Psoas muscle (tissue), 8 donors: Measurements from ENCODE around the gene M6PR. TPM values are rescaled to one million over a fixed set of nuclear protein-coding genes. Genes with fewer than 3 reads are reported as not detected.
"Not testable (repeated sequence)": the region's sequence is repeated elsewhere in the genome, so short reads cannot be mapped to it uniquely, and the experiment has no call there.

Experiments
- ATAC-seq, 4 donors: fragments of 200-7000 bp; cut with Tn5 transposase; one replicate each; pipeline ENCODE4 v1.9.1; 2020; ENCODE audit warnings: moderate library complexity in 3 of 4, mild to moderate bottlenecking in 2 of 4
- DNase-seq, 2 donors: peaks; one replicate each; pipeline ENCODE4 v3.0.0-alpha.2; 2020
- H3K27ac ChIP-seq: fragments of 200-600 bp; one replicate; pipeline ENCODE4 v1.8.0; 2022
- H3K27me3 ChIP-seq, 3 donors: fragments of 200-600 bp in 1 of 3; one replicate each; pipeline versions ENCODE4 v1.6.1 to v1.8.0; 2013 to 2022; ENCODE audit warnings: low read length in 2 of 3, mild to moderate bottlenecking in 2 of 3, moderate library complexity in 1 of 3; ENCODE audit not compliant: insufficient read depth in 3 of 3
- H3K36me3 ChIP-seq, 2 donors: fragments of 200-600 bp in 1 of 2; one replicate each; pipeline versions ENCODE4 v1.6.1 to v1.8.0; 2013 to 2022; ENCODE audit warnings: low read depth in 1 of 2, mild to moderate bottlenecking in 1 of 2, moderate library complexity in 1 of 2; ENCODE audit not compliant: insufficient read depth in 1 of 2
- H3K4me1 ChIP-seq: fragments of 200-600 bp; one replicate; pipeline ENCODE4 v1.8.0; 2022
- H3K4me3 ChIP-seq: fragments of 200-600 bp; one replicate; pipeline ENCODE4 v1.8.0; 2022; ENCODE audit warnings: mild to moderate bottlenecking
- H3K9me3 ChIP-seq: fragments of 200-600 bp; one replicate; pipeline ENCODE4 v1.8.0; 2022
- CTCF ChIP-seq: fragments of 200-600 bp; IDR thresholded peaks from one replicate; pipeline ENCODE4 v1.8.0; 2022; ENCODE audit warnings: antibody characterized with exemption
- WGBS, 3 donors: extraction: QIAGEN DNeasy Blood & Tissue Kit; methylation state at CpG; one replicate each; pipeline versions ENCODE4 v1.1.6 to v1.1.7; 2013; 5-methylcytosine and 5-hydroxymethylcytosine counted together
- intact Hi-C, 2 donors: fragments of 100-400 bp; cut with DNase I; formaldehyde crosslinking; loops; one replicate each; pipeline versions ENCODE4 v1.11.0 to v1.14.2; 2022
- polyA plus RNA-seq, 3 donors: library from polyadenylated mRNA; stranded (reverse); fragments of 200-250 nt; gene quantifications; one replicate each; pipeline ENCODE4 v1.2.3, GENCODE V29; 2013
- total RNA-seq, 4 donors: library from RNA; stranded (reverse); fragmentation: NEBNext Ultra II Directional in 2 of 4; extraction: Animal tissue kit (Norgen Biotek cat#: 25700) in 2 of 4; gene quantifications; one replicate each; pipeline versions ENCODE4 v1.2.1 to v1.2.4, GENCODE V29; 2021 to 2023
- donor health status: healthy with polysubstance abuse.
- donor health status: DM: no; HTN: no; CAD: no; lungs with moderate emphysema.
- donor health status: Bipolar disorder and iron deficiency.
- donor health status: healthy.
- donor health status: DM: yes; HTN: yes; CAD: no.
- donor health status: DM: no; HTN: no; CAD: no.
- donor health status: DM: no; HTN: no; CAD: no.
- donor health status: DM: yes; HTN: yes; CAD: no.

Gene M6PR
- total and polyA plus RNA-seq, 7 donors: 45.0 to 102 (median 63.2) TPM

GRCh38 chr12:8922544-8922943 lies 26.9 kb downstream of the M6PR start:
- no peaks in the 10 kb centered on the region for H3K9me3 ChIP-seq
- intact Hi-C loops: no loop called here
- no peak for TF ChIP-seq CTCF
- WGBS, 3 donors: 95 to 100% (median 95%) methylated on average over 5 of the region's 5 CpGs
- no peaks in the 10 kb centered on the region for H3K4me1 ChIP-seq
- ATAC-seq (no peak), DNase-seq (no peak)
- no peaks in the 10 kb centered on the region for H3K27me3 ChIP-seq
- no peak overlapping the region for H3K27ac ChIP-seq
- H3K36me3 ChIP-seq: peaks cover 0 to 59% of the 10 kb centered on the region in 2 donors
- no peak overlapping the region for H3K4me3 ChIP-seq

- H3K9me3 ChIP-seq, H3K27ac ChIP-seq, H3K4me1 ChIP-seq, H3K4me3 ChIP-seq, DNase-seq, ATAC-seq, H3K27me3 ChIP-seq: not testable (repeated sequence)
- WGBS, 3 donors: 80 to 85% (median 82%) methylated on average over 4 of the region's 4 CpGs
- intact Hi-C loops: loop anchor here in 1 of 2 donors (10.0 kb wide), 1 partner anchor 125 kb away; no protein-coding TSS in a partner anchor
- peaks cover 0 to 59% of the 10 kb centered on the region in 2 donors for H3K36me3 ChIP-seq
Measured at GRCh38 chr12:8919643-8920042, 29.8 kb downstream of the M6PR start.

GRCh38 chr12:8917751-8918150 lies 31.7 kb downstream of the M6PR start:
- H3K36me3 ChIP-seq: peaks cover 0 to 46% of the 10 kb centered on the region in 2 donors
- no peak overlapping the region for H3K4me3 ChIP-seq
- H3K9me3 ChIP-seq: no peaks in the 10 kb centered on the region
- DNase-seq (no peak), ATAC-seq (no peak)
- no peaks in the 10 kb centered on the region for H3K27me3 ChIP-seq
- TF ChIP-seq CTCF: no peak
- WGBS, 3 donors: 32 to 55% (median 42%) methylated on average over 1 of the region's 1 CpG
- H3K4me1 ChIP-seq: peaks cover 12% of the 10 kb centered on the region
- intact Hi-C loops: loop anchor here in 1 of 2 donors (10.0 kb wide), 1 partner anchor 127 kb away; no protein-coding TSS in a partner anchor
- H3K27ac ChIP-seq: no peak overlapping the region

- no peaks in the 10 kb centered on the region for H3K9me3 ChIP-seq
- no peak for ATAC-seq
- no peak overlapping the region for H3K4me3 ChIP-seq
- no peak overlapping the region for H3K27ac ChIP-seq
- H3K27me3 ChIP-seq: no peaks in the 10 kb centered on the region
- no peak for TF ChIP-seq CTCF
- H3K4me1 ChIP-seq: peaks cover 12% of the 10 kb centered on the region
- DNase-seq: no peak
- H3K36me3 ChIP-seq: peaks cover 0 to 39% of the 10 kb centered on the region in 2 donors
- WGBS, 3 donors: 71 to 87% (median 80%) methylated on average over 3 of the region's 3 CpGs
- intact Hi-C loops: loop anchor here in 1 of 2 donors (10.0 kb wide), 1 partner anchor 128 kb away; no protein-coding TSS in a partner anchor
Measured at GRCh38 chr12:8917031-8917430, 32.4 kb downstream of the M6PR start.

GRCh38 chr12:8916154-8916553 lies 33.3 kb downstream of the M6PR start:
- Histone ChIP-seq H3K9me3 (no peaks in the 10 kb centered on the region), H3K4me1 (peaks cover 12% of the 10 kb centered on the region), H3K27ac (no peak overlapping the region), H3K36me3 (peaks cover 0 to 31% of the 10 kb centered on the region in 2 donors), H3K4me3 (no peak overlapping the region), H3K27me3 (no peaks in the 10 kb centered on the region)
- DNase-seq: no peak
- no peak for ATAC-seq
- TF ChIP-seq CTCF: no peak
- intact Hi-C loops: loop anchor here in 1 of 2 donors (10.0 kb wide), 1 partner anchor 129 kb away; no protein-coding TSS in a partner anchor
